K562 (cell line): ENCODE results near the gene GPC3. TPM values are rescaled to one million over a fixed set of nuclear protein-coding genes. Genes with fewer than 3 reads are reported as not detected.

Source experiments
- ATAC-seq: fragments of 200-7000 bp; cut with Tn5 transposase; 3 replicates; pipeline ENCODE4 v1.9.1; 2020; ENCODE audit warnings: moderate library complexity
- BruUV-seq: library from RNA; stranded (reverse); fragments of 400-500 nt; replicated peaks from 2 replicates; lab custom pipeline; 2021; lab: Mats Ljungman, UMichigan
- CTCF ChIA-PET: fragments of 300-600 bp; formaldehyde crosslinking; extraction: SDS; loops from one replicate; lab custom pipeline; 2021; ENCODE audit warnings: low intra/inter-chr PET ratio; lab: Yijun Ruan, JAX
- POLR2A ChIA-PET: fragments of 300-600, 350-650 bp; sonication (Branson Sonifier 250); formaldehyde crosslinking; extraction: SDS; loops from one replicate; lab custom pipeline; 2021; ENCODE audit warnings: antibody characterized with exemption, inconsistent platforms; lab: Yijun Ruan, JAX
- DNase-seq, 4 experiments: peaks; one replicate each; pipeline versions ENCODE4 v3.0.0 to v3.0.0-alpha.2; 2011 to 2018; ENCODE audit warnings: low spot score in 3 of 4, mixed read lengths in 3 of 4; ENCODE audit errors: extremely low read depth in 1 of 4
- FAIRE-seq: peaks from 2 replicates; lab custom pipeline; 2011; peaks lifted over from hg19 to GRCh38; lab: Jason Lieb, UNC
- H2AFZ ChIP-seq: 2 replicates; pipeline ENCODE4 v1.6.0; 2011; ENCODE audit warnings: low read depth, low read length, control low read depth, inconsistent platforms
- H3K27ac ChIP-seq: fragments of 200-600 bp; 3 replicates; pipeline ENCODE4 v1.8.0; 2011; ENCODE audit warnings: low read depth, mild to moderate bottlenecking, control low read depth, inconsistent platforms, low read length, moderate library complexity, mixed read lengths; ENCODE audit errors: extremely low read depth
- H3K27me3 ChIP-seq, 2 experiments: fragments of 300-600 bp in 1 of 2; 2 replicates in 1 of 2; 3 replicates in 1 of 2; pipeline versions ENCODE4 v1.6.0 to v1.8.0; 2011; ENCODE audit warnings: inconsistent platforms in 2 of 2, low read length in 2 of 2, mild to moderate bottlenecking in 1 of 2, mixed read lengths in 1 of 2, moderate library complexity in 1 of 2; ENCODE audit not compliant: control insufficient read depth in 2 of 2, insufficient read depth in 2 of 2
- H3K36me3 ChIP-seq: fragments of 300-600 bp; 3 replicates; pipeline ENCODE4 v1.8.0; 2011; ENCODE audit warnings: mild to moderate bottlenecking, low read length, inconsistent platforms; ENCODE audit not compliant: control insufficient read depth, insufficient read depth
- H3K4me1 ChIP-seq, 2 experiments: fragments of 200-600 bp in 1 of 2; replicated peaks in 1 of 2; 2 replicates in 1 of 2; 3 replicates in 1 of 2; pipeline versions ENCODE4 v1.5.1 to v1.8.0; 2011; ENCODE audit warnings: inconsistent platforms in 2 of 2, low read length in 2 of 2, mild to moderate bottlenecking in 1 of 2, mixed read lengths in 1 of 2, moderate library complexity in 1 of 2; ENCODE audit not compliant: control insufficient read depth in 2 of 2, insufficient read depth in 2 of 2
- H3K4me2 ChIP-seq: 2 replicates; pipeline ENCODE4 v1.6.1; 2011; ENCODE audit warnings: low read length, control low read depth, inconsistent platforms, mixed read lengths; ENCODE audit not compliant: insufficient read depth
- H3K4me3 ChIP-seq: fragments of 200-600 bp; sonication (generic), shearing (Covaris generic); 2 replicates; pipeline ENCODE4 v1.5.1; 2016; ENCODE audit warnings: control low read depth, inconsistent platforms
- H3K79me2 ChIP-seq: fragments of 200-600 bp; 3 replicates; pipeline ENCODE4 v1.8.0; 2011; ENCODE audit warnings: low read length, inconsistent platforms; ENCODE audit not compliant: control insufficient read depth, insufficient read depth
- H3K9ac ChIP-seq, 2 experiments: 2 replicates each; pipeline versions ENCODE4 v1.6.0 to v1.6.1; 2011; ENCODE audit warnings: low read depth in 2 of 2, low read length in 2 of 2, control low read depth in 1 of 2, inconsistent platforms in 1 of 2, mild to moderate bottlenecking in 1 of 2, mixed read lengths in 1 of 2; ENCODE audit not compliant: insufficient read depth in 1 of 2
- H3K9me1 ChIP-seq: one replicate; pipeline ENCODE4 v1.6.0; 2011; ENCODE audit warnings: inconsistent platforms, mild to moderate bottlenecking, low read length, moderate library complexity; ENCODE audit not compliant: control insufficient read depth, insufficient read depth
- H3K9me3 ChIP-seq: replicated peaks from 2 replicates; pipeline ENCODE4 v1.5.1; 2011; ENCODE audit warnings: low read depth, low read length, inconsistent platforms; ENCODE audit not compliant: control insufficient read depth, insufficient read depth
- H4K20me1 ChIP-seq: replicated peaks from 2 replicates; pipeline ENCODE4 v1.6.1; 2011; ENCODE audit warnings: low read length, inconsistent platforms, mixed read lengths; ENCODE audit not compliant: control insufficient read depth, insufficient read depth
- CBX8 ChIP-seq: fragments of 200-600 bp; sonication (generic); IDR thresholded peaks from 2 replicates; pipeline ENCODE4 v1.6.1; 2012; ENCODE audit warnings: borderline replicate concordance, mixed run types, low read depth, mild to moderate bottlenecking, moderate library complexity, mixed read lengths, low read length, control low read depth, inconsistent platforms; ENCODE audit not compliant: poor library complexity, severe bottlenecking; ENCODE audit errors: extremely low read depth
- HES1 ChIP-seq: fragments of 450-650 bp; IDR thresholded peaks from 2 replicates; pipeline ENCODE4 v1.6.1; 2016; ENCODE audit warnings: low read depth, mild to moderate bottlenecking, moderate library complexity
- MCM5 ChIP-seq: fragments of 450-650 bp; IDR thresholded peaks from 2 replicates; pipeline ENCODE4 v1.6.1; 2016; ENCODE audit warnings: low read depth
- NFIX ChIP-seq: fragments of 250-450 bp; sonication (Bioruptor Pico); IDR thresholded peaks from 2 replicates; pipeline ENCODE4 v1.4.0; 2020; ENCODE audit warnings: low read depth, mild to moderate bottlenecking, moderate library complexity
- SIN3B ChIP-seq: fragments of 450-650 bp; IDR thresholded peaks from 2 replicates; pipeline ENCODE4 v1.6.1; 2017; ENCODE audit warnings: low read depth, mild to moderate bottlenecking, moderate library complexity
- VEZF1 ChIP-seq: fragments of 200-800 bp; sonication (Bioruptor generic); IDR thresholded peaks from 2 replicates; pipeline ENCODE4 v1.6.1; 2017; ENCODE audit warnings: missing genetic modification characterization, missing compliant biosample characterization
- ZKSCAN1 ChIP-seq: fragments of 150-350 bp; IDR thresholded peaks from 2 replicates; pipeline ENCODE4 v1.6.1; 2016; ENCODE audit warnings: low read depth, low read length
- ZNF165 ChIP-seq: fragments of 250-450 bp; sonication (Bioruptor Pico); IDR thresholded peaks from 2 replicates; pipeline ENCODE4 v1.4.0; 2020; ENCODE audit warnings: borderline replicate concordance
- ZNF3 ChIP-seq: fragments of 250-450 bp; sonication (Bioruptor Pico); IDR thresholded peaks from 2 replicates; pipeline ENCODE4 v1.5.0; 2021; ENCODE audit warnings: mild to moderate bottlenecking, moderate library complexity
- WGBS: fragments of 100-300 bp; shearing (Covaris generic); methylation state at CpG from one replicate; pipeline ENCODE4 v1.1.6; 2016; ENCODE audit warnings: low coverage, mixed read lengths; ENCODE audit not compliant: insufficient coverage; ENCODE audit errors: missing lambda C conversion rate; 5-methylcytosine and 5-hydroxymethylcytosine counted together
- in situ Hi-C: fragments of 300-500 bp; cut with MboI; formaldehyde crosslinking; loops from 4 replicates; pipeline ENCODE4 v1.15.0; 2018; ENCODE audit warnings: inconsistent platforms, mixed read lengths
- intact Hi-C: fragments of 100-400 bp; cut with micrococcal nuclease; formaldehyde crosslinking; loops from 2 replicates; pipeline ENCODE4 v1.14.2; 2022
- polyA plus RNA-seq, 8 experiments: library from polyadenylated mRNA; depleted of rRNA in 4 of 8; stranded (reverse) in 5 of 8; unstranded in 3 of 8; fragments of >200 nt; fragmentation: Nextera tagmentation in 2 of 8; fragmentation: Illumina TruSeq in 1 of 8; extraction: Ambion mirVana in 2 of 8; extraction: Trizol in 1 of 8; gene quantifications; 2 replicates each; pipeline versions ENCODE4 v1.2.1 to v1.2.3, GENCODE V29; 2011 to 2014; ENCODE audit warnings: inconsistent platforms in 1 of 8, missing spikeins in 1 of 8
- total RNA-seq, 7 experiments: library from RNA; depleted of rRNA in 6 of 7; stranded (reverse); fragments of >200 nt in 6 of 7; fragmentation: Illumina TruSeq in 2 of 7; extraction: Trizol in 2 of 7; gene quantifications; 2 replicates each; pipeline versions ENCODE4 v1.2.1 to v1.2.3, GENCODE V29; 2011 to 2021; ENCODE audit warnings: low replicate concordance in 1 of 7

GPC3 gene
- total and polyA plus RNA-seq, 9 of the 15 experiments (the other 6 are each of a cell fraction or from before 2014, with no cell fraction given): 0.42 TPM; not detected in 8

- ChIA-PET CTCF (no interaction called here), POLR2A (no interaction called here)
- Histone ChIP-seq H3K4me1 (no peaks in the 10 kb centered on the region), H3K79me2 (no peaks in the 10 kb centered on the region), H3K9me1 (no peaks in the 10 kb centered on the region), H3K9ac (no peak overlapping the region), H3K4me2 (no peak overlapping the region), H2AFZ (no peak overlapping the region), H3K27me3 (no peaks in the 10 kb centered on the region), H3K36me3 (no peaks in the 10 kb centered on the region), H3K9me3 (no peaks in the 10 kb centered on the region), H3K27ac (no peak overlapping the region)
- WGBS: 0% methylated on average over 4 of the region's 4 CpGs
- intact Hi-C loops (no loop called here), in situ Hi-C loops (no loop called here)
- FAIRE-seq: no peak
- no peak for ATAC-seq
- no TSS peak for BruUV-seq
- no peak for TF ChIP-seq ZNF3
- TF ChIP-seq ZKSCAN1: no peak
- TF ChIP-seq MCM5: no peak
- no peak for TF ChIP-seq CBX8
- TF ChIP-seq ZNF165 (CRISPR knock-in tag): no peak
- no peak for TF ChIP-seq HES1
- no peak for TF ChIP-seq NFIX
- TF ChIP-seq VEZF1 (CRISPR knock-in tag): no peak
- TF ChIP-seq SIN3B: no peak
- TF ChIP-seq, all 486 proteins: peak for 0
- H3K4me3 ChIP-seq: no peak overlapping the region
- DNase-seq: no peak
- H4K20me1 ChIP-seq: no peaks in the 10 kb centered on the region
These were observed 73.4 kb downstream of the GPC3 start for GRCh38 chrX:133911825-133912495.
